H1 (cell line): ENCODE results near the gene SELENOI. TPM values are rescaled to one million over a fixed set of nuclear protein-coding genes. Genes with fewer than 3 reads are reported as not detected.

Experiments
- NRF1 ChIP-seq: IDR thresholded peaks from 2 replicates; pipeline ENCODE4 v1.6.1; 2011; ENCODE audit warnings: mild to moderate bottlenecking, low read depth, low read length, improper control_type of control experiment
- SP4 ChIP-seq: IDR thresholded peaks from 2 replicates; pipeline ENCODE4 v1.6.1; 2012; ENCODE audit warnings: low read length, inconsistent platforms
- polyA plus RNA-seq, 7 experiments: library from polyadenylated mRNA; depleted of rRNA in 3 of 7; stranded (reverse) in 5 of 7; unstranded in 2 of 7; fragments of >200 nt in 5 of 7; fragments of 200-250 nt in 2 of 7; gene quantifications; 1 replicate in 5 of 7; 2 replicates in 1 of 7; 4 replicates in 1 of 7; pipeline versions ENCODE4 v1.2.1 to v1.2.3, GENCODE V29; 2011 to 2013; ENCODE audit warnings: missing spikeins in 2 of 7, mixed read lengths in 2 of 7
- total RNA-seq: library from RNA; stranded (reverse); fragmentation: NEBNext Ultra II Directional; extraction: Animal tissue kit (Norgen Biotek cat#: 25700); gene quantifications from 2 replicates; pipeline ENCODE4 v1.2.1, GENCODE V29; 2021

SELENOI gene
- total and polyA plus RNA-seq, 2 of the 8 experiments (the other 6 are each of a cell fraction or from before 2014, with no cell fraction given), result 15.9 to 63.8 TPM

GRCh38 chr2:26411419-26411818, 65.5 kb downstream of the SELENOI start (continued):
- TF ChIP-seq SP4 (no peak), NRF1 (no peak)
